Activated CD4-positive, CD25-positive, alpha-beta regulatory T cell treated with anti-CD3 and anti-CD28 coated beads, Interleukin-2, amount 50 U/mL, for 72 hours (primary cell): ENCODE data around the gene DGKI.
"Not testable (repeated sequence)": the region's sequence is repeated elsewhere in the genome, so short reads cannot be mapped to it uniquely, and the experiment has no call there.

Experiments used
- DNase-seq: peaks from one replicate; pipeline ENCODE4 v3.0.0; 2021

Gene DGKI

DNA sequence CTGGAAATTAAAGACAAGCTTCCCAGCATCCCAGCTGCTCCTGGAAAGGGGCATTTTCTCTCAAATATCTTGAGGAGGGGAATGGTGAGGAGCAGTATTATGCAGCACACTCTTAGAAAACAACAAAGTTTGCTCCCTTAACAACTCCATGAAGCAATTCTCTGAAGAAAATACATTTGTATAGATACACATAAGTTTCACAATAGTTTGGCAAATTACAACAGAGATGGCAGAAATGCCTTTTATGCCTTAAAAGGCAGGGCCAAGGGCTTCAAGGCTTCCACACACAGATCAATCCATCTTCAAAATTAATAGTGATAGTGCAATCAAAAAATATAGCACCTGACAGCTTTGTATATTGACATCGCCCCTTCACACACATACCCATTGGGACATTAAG is 12.2 kb downstream of the DGKI start:
- DNase-seq: no peak

DNA sequence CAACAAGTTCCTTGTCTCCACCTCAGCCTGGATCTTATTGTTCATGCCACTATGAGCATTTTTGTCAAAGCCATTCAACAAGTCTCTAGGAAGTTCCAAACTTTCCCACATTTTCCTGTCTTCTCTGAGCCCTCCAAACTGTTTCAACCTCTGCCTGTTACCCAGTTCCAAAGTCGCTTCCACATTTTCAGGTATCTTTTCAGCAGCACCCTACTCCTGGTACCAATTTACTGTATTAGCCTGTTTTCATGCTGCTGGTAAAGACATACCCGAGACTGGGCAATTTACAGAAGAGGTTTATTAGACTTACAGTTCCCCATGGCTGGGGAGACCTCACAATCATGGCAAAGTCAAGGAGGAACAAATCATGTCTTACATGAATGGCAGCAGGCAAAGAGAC is 13.8 kb downstream of the DGKI start:
- not testable (repeated sequence) for DNase-seq

DNA sequence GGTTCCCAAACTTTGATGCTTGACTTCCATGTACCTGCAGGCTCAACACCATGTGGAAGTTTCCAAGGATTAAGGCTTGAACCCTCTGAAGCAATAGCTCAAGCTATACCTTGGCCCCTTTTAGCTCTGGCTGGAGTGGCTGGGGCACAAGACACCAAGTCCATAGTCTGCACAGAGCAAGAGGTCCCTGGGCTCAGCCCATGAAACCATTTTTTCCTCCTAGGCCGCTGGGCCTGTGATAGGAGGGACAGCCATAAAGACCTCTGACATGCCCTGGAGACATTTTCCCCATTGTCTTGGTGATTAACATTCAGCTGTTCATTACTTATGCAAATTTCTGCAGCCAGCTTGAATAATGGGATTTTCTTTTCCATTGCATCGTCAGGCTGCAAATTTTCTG is 14.4 kb downstream of the DGKI start:
- DNase-seq: no peak

DNA sequence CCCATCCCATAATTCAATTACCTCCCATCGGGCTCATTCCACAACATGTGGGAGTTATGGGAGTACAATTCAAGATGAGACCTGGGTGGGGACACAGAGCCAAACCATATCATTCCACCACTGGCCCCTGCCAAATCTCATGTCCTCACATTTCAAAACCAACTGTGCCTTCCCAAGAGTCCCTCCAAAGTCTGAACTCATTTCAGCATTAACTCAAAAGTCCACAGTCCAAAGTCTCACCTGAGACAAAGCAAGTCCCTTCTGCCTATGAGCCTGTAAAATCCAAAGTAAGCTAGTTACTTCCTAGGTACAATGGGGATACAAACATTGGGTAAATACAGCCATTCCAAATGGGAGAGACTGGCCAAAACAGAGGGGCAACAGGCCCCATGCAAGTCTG is 15.2 kb downstream of the DGKI start:
- not testable (repeated sequence) for DNase-seq

DNA sequence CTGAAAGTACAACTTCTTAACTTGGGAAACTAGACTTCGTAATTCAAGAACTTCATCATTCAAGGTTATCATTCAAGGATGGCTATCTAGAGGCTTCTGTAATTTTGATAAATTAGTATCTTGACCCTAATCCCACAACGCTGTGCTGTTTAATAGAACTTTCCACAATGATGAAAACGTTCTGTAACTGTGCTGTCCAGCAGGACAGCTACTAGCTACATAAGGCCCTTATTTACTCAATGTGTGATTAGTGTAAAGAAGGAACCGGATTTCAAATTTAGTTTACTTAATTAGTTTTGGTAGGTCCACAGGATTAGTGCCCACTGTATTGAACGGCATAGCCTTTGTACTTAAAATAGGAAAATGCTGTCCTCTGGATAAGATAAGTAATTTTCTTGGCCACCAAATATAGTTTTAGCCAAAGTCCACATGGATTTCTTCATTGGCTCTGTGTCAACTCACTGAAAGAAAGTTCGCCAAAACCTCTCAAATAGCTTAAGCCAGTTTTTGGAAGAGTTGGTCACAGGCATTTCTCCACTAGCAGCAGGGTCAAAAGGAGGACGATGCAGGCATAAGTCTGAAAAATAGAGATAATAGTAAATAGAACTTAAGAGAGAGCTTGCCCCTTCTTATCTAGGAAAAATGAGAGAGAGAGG is 17.3 kb downstream of the DGKI start:
- DNase-seq: no peak

DNA sequence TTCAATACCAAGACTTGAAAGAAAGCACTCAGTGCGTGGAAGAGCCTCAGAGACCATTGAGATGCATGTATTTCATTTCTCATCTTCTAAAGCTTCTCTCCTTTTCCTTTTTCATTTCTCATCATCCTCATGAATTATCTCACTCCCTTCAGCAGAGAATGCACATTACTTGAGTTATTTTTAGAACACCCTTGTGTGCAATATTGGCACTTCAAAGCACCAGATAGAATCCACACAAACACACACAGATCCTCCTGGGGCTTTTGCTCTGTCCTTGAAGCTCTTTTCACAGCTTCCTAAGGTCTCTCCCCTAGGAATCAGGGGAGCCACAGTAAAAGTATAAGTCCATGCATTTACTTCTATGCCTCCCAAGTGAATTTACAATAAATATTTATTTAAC is 18.3 kb downstream of the DGKI start:
- DNase-seq: no peak

DNA sequence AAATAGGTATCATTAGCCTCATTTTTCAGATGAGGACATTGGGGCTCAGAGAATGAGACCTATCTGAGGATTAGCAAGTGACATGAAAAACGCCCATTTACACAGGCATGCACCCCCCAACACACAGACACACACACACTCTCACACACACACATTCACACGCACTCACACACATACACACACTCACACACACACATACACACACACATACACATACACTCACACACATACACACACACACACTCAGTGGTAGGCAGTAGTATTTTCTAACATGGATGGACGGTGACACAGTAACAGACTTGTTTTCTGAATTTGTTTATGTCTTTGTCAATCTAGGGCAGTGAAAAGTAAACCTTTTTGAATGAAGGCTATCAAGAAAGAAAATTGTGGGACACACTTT is 21.3 kb downstream of the DGKI start:
- DNase-seq: no peak

DNA sequence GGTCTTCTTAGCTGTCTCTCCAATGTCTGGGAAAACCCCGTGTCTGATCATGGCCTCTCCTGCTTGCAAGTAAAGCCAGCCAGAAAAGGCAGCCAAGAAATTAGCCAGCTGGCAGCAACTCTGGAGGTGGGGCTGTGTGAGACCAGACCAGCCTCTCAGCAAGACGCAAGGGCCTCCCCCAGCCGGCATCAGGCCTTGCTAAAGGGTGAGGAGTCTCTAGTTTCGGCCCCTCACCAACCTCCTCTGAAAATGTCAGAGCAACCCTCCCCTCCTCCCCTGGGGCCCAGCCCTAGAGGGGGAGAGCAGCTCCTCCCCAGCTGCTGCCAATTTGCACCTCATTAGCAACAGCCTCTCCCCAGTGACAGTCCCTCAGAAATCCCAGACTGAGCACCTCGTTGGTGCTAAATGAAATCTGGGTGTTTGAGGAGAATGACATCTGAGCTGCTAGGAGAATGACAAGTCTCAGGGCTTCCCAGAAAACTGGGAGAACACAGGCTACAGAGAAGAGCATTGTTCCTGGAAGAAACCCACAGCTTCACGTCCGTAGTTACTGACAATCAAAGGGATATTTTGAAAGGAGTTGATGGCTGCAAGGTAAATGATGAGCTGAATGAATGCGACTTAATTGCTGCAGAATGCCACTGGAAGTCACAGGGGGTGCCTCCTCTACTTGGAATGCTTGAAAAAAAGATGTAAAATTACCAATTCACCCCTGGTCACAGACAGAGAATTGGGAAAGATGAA is 25.9 kb downstream of the DGKI start:
- DNase-seq: no peak

DNA sequence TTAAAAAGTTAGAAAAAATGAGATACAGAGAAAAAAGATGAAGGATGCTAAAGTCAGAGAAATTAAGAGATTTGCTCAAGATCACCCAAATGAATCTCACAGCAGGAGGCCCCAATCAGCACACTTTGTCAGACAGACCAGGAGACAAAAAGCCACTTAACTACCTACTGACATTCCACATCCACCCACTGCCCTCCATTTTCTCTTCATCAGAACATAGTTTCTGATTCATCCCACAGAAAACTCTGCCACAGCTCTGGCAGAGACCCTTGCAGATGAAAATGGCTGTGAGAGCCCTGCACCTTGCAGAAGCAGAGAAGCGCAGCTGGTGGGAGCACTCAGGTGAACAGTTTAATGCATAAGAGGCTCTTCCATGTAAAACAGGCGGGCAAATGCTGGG is 26.6 kb downstream of the DGKI start:
- DNase-seq: no peak

DNA sequence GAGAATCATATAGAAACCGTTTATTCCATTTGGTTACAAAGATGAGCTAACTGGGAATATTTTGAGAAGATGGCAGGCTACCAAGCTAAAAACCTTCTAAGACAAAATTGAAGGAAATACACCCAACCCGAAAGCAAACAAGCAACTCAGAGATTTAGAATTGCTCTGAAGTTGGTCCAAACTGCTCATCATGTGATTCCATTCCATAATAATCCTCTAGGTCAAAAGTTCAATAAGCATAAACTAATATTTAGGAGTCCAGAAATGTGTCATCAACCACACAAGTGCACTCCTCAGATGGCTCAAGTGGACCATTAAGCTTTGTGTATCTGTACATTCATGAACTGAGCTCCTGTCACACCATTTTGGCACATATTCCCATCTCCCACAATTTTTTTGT is 28.7 kb downstream of the DGKI start:
- DNase-seq: no peak

DNA sequence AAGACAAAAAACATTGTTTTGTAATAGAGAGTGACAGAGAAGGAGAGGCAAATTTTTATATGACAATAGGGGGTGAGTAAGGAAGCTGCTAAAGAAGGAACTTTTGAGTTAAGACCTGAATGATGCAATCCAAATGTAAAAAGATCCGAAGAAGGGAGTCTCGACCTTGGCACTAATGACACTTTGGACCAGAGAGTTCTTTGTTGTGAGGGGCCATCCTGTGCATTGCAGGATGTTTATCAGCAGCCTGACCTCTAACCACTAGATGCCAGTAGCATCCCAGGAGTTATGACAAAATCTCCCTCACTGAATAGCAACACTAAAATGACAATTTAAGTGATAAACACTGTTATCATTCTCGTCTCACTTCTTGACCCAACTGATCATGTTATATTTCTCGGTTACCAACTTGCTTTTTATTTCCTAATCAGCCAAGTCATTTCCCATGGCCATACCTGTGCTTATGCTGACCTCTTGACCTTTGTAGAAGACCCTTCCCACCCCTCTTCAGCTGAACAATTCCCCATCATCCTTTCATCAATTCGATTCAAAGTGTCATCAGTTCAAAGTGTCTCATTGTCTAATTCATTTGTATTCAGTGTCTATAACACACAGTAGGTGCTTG is 30.0 kb downstream of the DGKI start:
- no peak for DNase-seq

DNA sequence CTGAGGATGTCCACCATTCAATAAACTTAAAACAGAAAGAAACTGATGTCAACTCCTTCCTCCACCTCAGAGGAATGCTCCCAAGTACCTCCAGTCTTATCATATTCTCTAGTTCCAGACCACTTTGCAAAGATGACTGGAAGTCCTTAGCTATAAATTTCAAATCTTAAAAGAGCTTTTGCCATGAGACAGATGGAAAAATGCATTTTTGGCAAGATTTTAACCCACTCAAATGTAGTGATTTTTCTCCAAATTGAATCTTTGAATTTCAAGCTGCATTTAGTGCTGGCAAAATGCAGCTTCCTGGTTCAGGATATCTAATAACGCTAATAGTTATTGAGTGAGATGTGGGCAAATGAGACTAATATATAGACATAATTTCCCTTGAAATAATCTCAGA is 33.2 kb downstream of the DGKI start:
- DNase-seq: no peak

DNA sequence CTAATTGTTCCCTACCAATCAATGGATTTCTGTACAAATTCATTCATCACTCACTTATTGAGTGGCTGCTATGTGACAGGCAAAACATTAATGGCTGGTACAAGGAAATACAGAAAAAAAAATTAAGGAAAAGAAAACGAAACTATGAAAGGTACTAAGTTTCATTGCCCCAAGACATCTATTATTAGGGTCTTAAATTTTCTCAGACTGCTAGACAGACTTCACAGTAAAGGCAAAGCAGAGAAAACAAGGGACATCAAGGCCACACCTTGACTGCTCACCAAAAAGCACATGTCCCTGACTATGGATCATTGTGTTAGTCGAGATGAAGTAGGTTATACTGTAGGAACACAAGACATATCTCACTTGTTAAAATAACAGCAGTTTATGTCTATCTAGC is 36.5 kb downstream of the DGKI start:
- no peak for DNase-seq

DNA sequence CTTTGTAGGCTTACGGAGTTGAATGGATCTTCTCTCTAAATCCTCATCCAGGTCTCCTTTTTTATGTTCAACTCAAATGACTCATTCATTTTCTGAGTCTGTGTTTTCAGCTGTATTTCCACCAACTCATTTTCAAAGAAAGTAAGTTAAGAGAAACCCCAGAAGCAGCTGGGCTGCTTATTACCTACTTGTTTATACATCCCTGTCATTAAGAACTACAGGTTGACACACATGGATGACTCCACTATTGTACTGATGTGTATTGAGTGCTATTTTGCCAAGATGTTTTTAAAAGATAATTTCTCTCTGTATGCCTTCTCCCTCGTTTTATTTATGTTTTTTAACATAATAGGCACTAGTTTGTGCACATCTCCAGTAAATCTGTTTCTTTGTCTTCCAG is 41.9 kb downstream of the DGKI start:
- no peak for DNase-seq

DNA sequence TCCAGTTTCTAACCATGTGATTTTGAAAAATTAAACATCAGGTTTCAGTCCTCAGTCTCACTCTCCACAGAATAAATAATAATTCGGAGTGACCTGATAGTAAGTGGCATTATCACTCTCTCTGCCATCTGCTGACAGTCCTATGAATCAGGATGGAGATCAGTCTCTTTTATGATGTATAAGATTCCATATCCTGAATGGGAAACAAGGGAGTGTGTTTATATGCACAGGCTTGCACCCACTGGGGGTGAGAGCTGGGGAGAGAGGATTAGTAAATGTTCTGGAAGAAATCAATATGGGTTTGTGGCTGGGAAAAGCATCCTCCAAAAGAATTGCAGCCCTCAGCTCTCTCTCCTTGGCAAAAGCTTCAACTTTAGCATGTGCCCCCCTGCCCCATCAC is 45.3 kb downstream of the DGKI start:
- no peak for DNase-seq

DNA sequence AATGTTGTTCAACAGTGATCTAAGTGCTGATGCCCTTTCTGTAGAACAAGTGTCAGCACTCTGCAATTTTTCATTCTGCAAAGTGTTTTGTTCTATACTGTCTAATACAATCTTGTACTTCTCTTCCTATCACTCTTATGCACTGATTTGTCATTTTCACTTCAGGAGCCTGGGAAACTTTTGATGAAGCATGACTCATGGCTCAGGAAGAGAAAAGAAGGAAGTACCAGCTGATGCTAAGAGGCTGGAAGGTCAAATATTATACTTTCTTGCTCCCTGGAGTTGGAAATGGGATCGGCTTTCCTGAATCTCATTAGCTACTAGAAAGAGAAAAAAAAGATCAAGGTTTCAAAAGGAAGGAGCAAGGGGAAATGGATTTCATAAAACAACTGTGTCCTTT is 45.8 kb downstream of the DGKI start:
- DNase-seq: no peak

DNA sequence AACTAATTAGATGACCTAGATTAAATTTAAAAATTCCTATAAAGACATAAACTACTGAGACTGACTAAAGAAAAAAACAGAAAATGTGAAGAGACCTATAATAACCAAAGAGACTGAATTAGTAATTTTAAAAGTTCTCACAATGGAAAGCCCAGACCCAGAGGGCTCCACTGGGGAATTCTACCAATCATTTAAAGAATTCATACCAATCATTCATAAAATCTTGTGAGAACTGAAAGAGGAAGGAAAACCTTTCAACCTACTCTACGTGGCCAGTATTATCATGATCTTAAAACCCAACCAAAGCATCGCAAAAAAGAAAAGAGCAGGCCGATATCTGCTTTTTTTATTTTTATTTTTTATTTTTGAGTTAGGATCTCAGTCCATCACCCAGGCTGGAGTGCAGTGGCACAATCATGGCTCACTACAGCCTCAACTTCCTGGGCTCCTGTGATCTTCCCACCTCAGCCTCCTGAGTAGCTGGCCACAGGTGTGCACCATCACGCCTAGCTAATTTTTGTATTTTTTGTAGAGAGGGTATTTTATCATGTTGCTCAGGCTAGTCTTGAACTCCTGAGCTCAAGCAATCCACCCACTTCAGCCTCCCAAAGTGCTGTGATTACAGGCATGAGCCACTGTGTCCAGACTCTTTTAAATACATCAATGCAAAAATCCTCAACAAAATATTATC is 48.6 kb downstream of the DGKI start:
- no peak for DNase-seq

DNA sequence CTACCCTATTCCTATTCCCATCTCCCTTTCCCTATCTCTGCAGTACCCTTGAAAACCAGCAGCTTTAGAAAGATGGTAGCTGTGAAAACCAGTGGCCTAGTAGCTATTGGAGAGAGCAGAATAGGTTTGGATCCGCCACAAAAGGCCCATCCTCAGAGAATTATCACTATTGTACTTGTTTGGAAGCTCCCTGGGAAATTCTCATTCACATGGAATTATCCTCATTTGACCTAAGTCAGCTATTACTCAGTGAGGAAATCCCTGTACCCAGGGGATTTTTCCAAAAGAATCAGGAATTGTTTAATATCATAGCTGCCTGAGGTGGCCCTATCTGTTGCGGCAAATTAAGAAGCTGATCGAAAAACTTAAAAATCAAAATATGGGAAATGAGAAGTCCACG is 51.6 kb downstream of the DGKI start:
- no peak for DNase-seq

DNA sequence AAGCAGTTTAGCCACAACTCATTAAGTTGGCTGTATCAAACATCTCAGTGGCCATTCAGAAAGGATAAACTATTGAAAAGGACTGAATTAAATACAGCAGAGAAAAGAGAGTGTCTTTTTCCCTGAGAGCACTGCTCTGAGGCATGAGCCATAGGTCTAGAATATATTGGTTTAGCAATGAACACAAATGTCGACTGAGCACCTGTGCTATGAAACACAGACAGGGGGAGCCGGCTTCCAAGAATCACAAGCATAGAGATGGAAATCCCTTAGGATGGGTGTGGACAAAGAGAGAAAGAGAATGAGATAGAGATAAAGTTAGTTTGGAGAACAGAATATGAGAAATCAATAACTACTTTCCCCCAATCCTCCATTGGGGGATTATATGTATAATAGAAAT is 54.8 kb downstream of the DGKI start:
- no peak for DNase-seq

DNA sequence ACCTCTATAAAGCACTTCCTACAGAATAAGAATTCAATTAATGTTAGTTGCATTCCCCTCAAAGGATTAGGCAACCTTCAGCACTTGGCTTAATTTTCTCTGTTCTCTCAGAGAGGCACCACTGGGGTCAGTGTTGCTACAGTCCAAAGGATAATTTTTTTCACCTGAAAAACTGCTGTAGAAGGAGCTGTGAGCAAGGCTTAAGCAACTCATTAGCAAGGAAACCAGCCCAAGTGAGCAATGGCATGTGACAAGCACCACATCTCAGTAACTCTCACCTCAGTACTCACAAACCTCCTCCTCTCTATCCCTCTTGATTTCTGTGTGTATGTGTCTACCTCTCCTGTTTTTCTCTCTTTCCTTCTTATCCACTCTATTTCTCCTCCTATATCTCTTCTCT is 55.9 kb downstream of the DGKI start:
- no peak for DNase-seq

DNA sequence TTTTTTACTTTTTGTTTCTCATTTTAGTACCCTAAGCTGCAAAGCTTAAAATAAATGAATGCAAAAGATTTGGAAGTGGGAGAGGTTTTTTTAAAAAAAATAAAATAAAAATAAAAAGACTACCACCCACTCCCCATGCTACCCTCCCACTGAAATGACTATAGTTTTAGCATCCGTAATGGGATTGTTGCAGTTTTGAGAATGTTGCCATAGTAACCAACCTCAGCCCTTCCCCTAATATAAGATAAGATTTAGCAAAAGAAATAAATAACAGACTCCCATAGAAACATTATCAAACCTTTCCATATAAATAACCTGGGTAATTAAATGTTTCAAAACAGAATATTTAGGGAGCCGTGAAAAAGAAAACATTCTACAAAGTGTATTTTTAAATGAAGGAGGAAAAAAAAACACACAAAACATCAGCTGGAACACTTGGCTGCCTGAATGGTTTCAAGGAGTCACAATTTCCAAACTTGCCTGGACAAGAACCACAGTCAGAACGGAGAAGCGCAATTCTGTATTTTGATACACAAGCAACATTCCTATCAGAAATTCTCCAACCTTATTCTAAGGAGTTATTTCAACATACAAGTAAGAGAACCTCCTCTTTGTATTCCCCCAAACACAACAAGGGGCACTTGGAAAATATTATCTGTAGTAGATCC is 57.4 kb downstream of the DGKI start:
- no peak for DNase-seq

DNA sequence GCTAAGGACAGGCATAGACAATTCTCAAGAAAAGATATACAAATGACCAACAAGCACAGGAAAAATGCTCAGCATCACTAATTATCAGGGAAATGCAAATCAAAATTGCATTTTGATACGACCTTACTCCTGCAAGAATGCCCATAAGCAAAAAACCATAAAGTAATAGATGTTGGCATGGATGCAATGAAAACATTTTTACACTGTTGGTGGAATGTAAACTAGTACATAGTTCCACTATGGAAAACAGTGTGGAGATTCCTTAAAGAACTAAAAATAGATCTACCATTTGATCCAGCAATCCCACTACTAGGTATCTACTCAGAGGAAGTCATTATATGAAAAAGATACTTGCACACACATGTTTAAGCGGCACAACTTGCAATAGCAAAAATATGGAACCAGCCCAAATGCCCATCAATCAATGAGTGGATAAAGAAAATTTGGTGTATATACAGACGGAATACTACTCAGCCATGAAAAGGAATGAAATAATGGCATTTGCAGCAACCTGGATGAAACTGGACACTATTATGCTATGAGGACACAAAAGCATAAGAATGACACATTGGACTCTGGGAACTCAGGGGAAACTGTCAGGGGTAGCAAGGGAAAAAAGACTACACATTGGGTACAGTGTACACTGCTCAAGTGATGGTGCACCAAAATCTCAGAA is 59.3 kb downstream of the DGKI start:
- no peak for DNase-seq

DNA sequence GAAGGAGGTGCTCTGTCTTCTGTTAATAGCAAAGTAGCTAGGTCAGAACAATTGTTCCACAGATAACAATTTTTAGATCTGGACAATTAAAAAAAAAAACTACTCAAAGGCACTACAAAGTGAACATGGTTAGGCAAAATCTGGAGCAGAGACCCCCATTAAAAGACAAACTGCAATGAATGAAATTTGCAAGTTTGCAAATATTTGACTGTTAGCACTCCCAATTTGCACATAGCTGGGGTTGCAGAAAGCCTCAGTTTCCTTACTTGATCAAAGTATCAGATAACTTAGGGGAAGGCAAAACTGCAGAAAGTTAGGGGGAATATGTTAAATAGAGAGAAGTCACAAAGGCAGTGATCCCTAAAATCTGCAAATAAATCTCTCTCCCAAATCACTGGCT is 68.3 kb downstream of the DGKI start:
- DNase-seq: no peak
